ENCODE results near the gene RIF1.

RIF1 gene

DNA sequence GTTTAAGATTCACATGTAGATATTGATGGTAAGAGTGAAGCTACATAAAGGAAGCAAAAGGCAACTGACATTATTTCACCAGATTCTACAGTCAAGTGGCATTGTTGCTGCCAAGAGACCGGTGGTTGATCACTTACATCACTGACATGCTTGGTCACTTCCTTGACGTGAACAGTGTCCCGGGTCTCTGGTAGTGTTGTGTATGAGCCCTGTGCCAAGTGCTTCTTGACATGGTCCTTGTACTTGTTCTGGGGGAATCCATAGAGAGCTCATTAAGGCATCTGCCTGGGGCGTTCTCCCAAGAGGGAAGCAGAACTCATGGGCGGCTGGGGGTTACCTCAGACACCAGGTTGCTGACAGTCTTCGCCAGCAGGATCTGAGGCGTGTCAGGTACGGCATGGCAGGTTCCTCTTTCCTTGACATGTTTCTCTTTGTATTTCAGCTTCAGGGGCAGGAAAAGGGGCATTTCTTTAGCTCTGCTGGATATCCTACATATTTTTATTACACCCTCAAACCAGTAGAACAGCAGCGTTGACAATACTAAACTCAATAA lies 116.2 kb downstream of the RIF1 start:
- no peak for DNase-seq

DNA sequence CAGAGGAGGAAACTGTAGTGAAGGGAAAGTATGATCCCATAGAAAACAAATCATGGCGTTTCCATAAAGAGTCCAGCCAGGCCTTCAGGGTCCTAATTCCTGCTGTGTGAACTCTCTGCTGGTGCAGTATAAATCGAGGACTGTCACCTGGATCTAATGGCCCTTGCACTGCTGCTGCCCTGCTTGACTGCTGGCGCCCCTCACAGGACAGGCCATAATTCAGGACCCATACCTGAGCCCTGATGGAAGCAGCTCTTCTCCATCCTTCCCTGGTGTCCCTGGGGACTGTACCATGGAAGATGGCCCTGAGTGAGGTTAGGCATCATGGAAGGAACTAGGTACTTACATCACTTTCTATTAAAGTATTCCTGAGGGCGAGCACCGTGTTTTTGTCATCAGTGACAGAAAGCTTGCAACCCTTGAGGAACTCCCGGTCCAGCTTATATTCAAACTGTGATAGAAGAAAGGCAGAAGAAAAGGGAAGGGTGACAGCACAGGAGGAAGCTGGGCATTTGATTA lies 116.9 kb downstream of the RIF1 start:
- no peak for DNase-seq
